ENCODE results near the gene ATP2C2.

- TF ChIP-seq POLR2A (IDR thresholded peaks at IDR 0.05; ENCODE audit: low read depth, low read length): no peak
- TF ChIP-seq POLR2AphosphoS5 (IDR thresholded peaks at IDR 0.05; ENCODE audit: low read depth, low read length): no peak
Observed at GRCh38 chr16:84379008-84379708, 10.8 kb downstream of the ATP2C2 start.

Measured in GM12892 (cell line).